CD14-positive monocyte (primary cell): ENCODE data around the gene NAP1L4. TPM values are rescaled to one million over a fixed set of nuclear protein-coding genes. Genes with fewer than 3 reads are reported as not detected.
A peak's percentile ranks its signal among the peaks of the same experiment; 100 is the strongest.

ENCODE experiments used
- DNase-seq, 3 donors: peaks; one replicate each; pipeline ENCODE4 v3.0.0-alpha.2; 2011 to 2022
- H2AFZ ChIP-seq: 2 replicates; pipeline ENCODE4 v1.6.0; 2012; ENCODE audit warnings: mild to moderate bottlenecking, low read depth, low read length, inconsistent platforms; ENCODE audit not compliant: insufficient read depth, poor library complexity, severe bottlenecking
- H3K27ac ChIP-seq, 2 donors: 1 replicate in 1 of 2; 2 replicates in 1 of 2; pipeline ENCODE4 v1.5.1; 2012 to 2013; ENCODE audit warnings: low read length in 2 of 2, control low read depth in 1 of 2, inconsistent platforms in 1 of 2, low read depth in 1 of 2, mild to moderate bottlenecking in 1 of 2
- H3K27me3 ChIP-seq, 2 donors: one replicate each; pipeline versions ENCODE4 v1.6.0 to v1.6.1; 2011 to 2013; ENCODE audit warnings: low read length in 2 of 2; ENCODE audit not compliant: control insufficient read depth in 2 of 2, insufficient read depth in 2 of 2
- H3K36me3 ChIP-seq, 2 donors: replicated peaks in 1 of 2; 1 replicate in 1 of 2; 2 replicates in 1 of 2; pipeline versions ENCODE4 v1.5.1 to v1.6.1; 2012 to 2013; ENCODE audit warnings: low read length in 2 of 2, control low read depth in 1 of 2, inconsistent platforms in 1 of 2, mild to moderate bottlenecking in 1 of 2; ENCODE audit not compliant: insufficient read depth in 2 of 2, control insufficient read depth in 1 of 2
- H3K4me1 ChIP-seq, 2 donors: 1 replicate in 1 of 2; 2 replicates in 1 of 2; pipeline versions ENCODE4 v1.5.1 to v1.6.1; 2012 to 2013; ENCODE audit warnings: low read length in 2 of 2, control low read depth in 1 of 2, inconsistent platforms in 1 of 2, mild to moderate bottlenecking in 1 of 2, moderate library complexity in 1 of 2; ENCODE audit not compliant: insufficient read depth in 2 of 2, control insufficient read depth in 1 of 2
- H3K4me2 ChIP-seq: replicated peaks from 2 replicates; pipeline ENCODE3; 2012; ENCODE audit warnings: low read length, moderate library complexity, mild to moderate bottlenecking; ENCODE audit not compliant: poor library complexity, severe bottlenecking; ENCODE audit errors: extremely low read depth
- H3K4me3 ChIP-seq, 3 experiments: fragments of 200-600 bp in 1 of 3; sonication (generic) in 1 of 3; replicated peaks in 1 of 3; 1 replicate in 2 of 3; 2 replicates in 1 of 3; pipeline ENCODE4 v1.5.1; 2011 to 2013; ENCODE audit warnings: low read length in 3 of 3, mild to moderate bottlenecking in 3 of 3, control low read depth in 2 of 3, low read depth in 2 of 3, inconsistent platforms in 1 of 3, moderate library complexity in 1 of 3
- H3K79me2 ChIP-seq: 2 replicates; pipeline ENCODE4 v1.6.0; 2012; ENCODE audit warnings: mild to moderate bottlenecking, control low read depth, inconsistent platforms, low read length, moderate library complexity; ENCODE audit not compliant: insufficient read depth
- H3K9ac ChIP-seq: 2 replicates; pipeline ENCODE4 v1.6.0; 2017; ENCODE audit warnings: low read length, mild to moderate bottlenecking; ENCODE audit not compliant: insufficient read depth, poor library complexity, severe bottlenecking
- H3K9me3 ChIP-seq, 2 donors: replicated peaks in 1 of 2; 1 replicate in 1 of 2; 2 replicates in 1 of 2; pipeline versions ENCODE4 v1.5.1 to v1.6.1; 2012 to 2013; ENCODE audit warnings: low read length in 2 of 2, control low read depth in 1 of 2; ENCODE audit not compliant: control insufficient read depth in 1 of 2, insufficient read depth in 1 of 2
- H4K20me1 ChIP-seq: 2 replicates; pipeline ENCODE4 v1.6.0; 2012; ENCODE audit warnings: mild to moderate bottlenecking, low read length, control low read depth, moderate library complexity; ENCODE audit not compliant: insufficient read depth
- H3K27ac Mint-ChIP-seq, 7 donors: one replicate each; pipeline ENCODE4 v1.8.0; 2020; ENCODE audit warnings: mild to moderate bottlenecking in 7 of 7, mixed read lengths in 7 of 7, moderate library complexity in 6 of 7, inconsistent platforms in 2 of 7
- H3K27me3 Mint-ChIP-seq, 3 donors: one replicate each; pipeline ENCODE4 v1.8.0; 2021 to 2022; ENCODE audit warnings: low read depth in 3 of 3, mild to moderate bottlenecking in 3 of 3, mixed read lengths in 3 of 3, moderate library complexity in 3 of 3, inconsistent platforms in 1 of 3
- H3K36me3 Mint-ChIP-seq, 2 donors: one replicate each; pipeline ENCODE4 v1.8.0; 2020; ENCODE audit warnings: mixed read lengths in 2 of 2, inconsistent platforms in 1 of 2, mild to moderate bottlenecking in 1 of 2
- H3K4me1 Mint-ChIP-seq: one replicate; pipeline ENCODE4 v1.8.0; 2020; ENCODE audit warnings: mild to moderate bottlenecking, mixed read lengths
- H3K4me3 Mint-ChIP-seq, 2 donors: one replicate each; pipeline ENCODE4 v1.8.0; 2020; ENCODE audit warnings: mild to moderate bottlenecking in 2 of 2, mixed read lengths in 2 of 2, moderate library complexity in 1 of 2
- H3K9me3 Mint-ChIP-seq, 7 donors: one replicate each; pipeline ENCODE4 v1.8.0; 2020 to 2022; ENCODE audit warnings: mixed read lengths in 7 of 7, mild to moderate bottlenecking in 6 of 7, moderate library complexity in 6 of 7, inconsistent platforms in 2 of 7
- CTCF ChIP-seq: fragments of 200-600 bp; IDR thresholded peaks from one replicate; pipeline ENCODE4 v1.8.0; 2022; ENCODE audit warnings: antibody characterized with exemption, mild to moderate bottlenecking
- WGBS: methylation state at CpG from one replicate; pipeline ENCODE4 v1.1.5; 2013; ENCODE audit warnings: missing lambda C conversion rate; ENCODE audit not compliant: insufficient coverage; 5-methylcytosine and 5-hydroxymethylcytosine counted together
- intact Hi-C, 2 donors: fragments of 100-400 bp; cut with micrococcal nuclease; formaldehyde crosslinking; loops; one replicate each; pipeline versions ENCODE4 v1.15.0 to v1.15.1; 2023
- polyA plus RNA-seq, 3 donors: library from polyadenylated mRNA; depleted of rRNA in 1 of 3; unstranded in 2 of 3; stranded (reverse) in 1 of 3; fragments of 300-500 nt in 2 of 3; fragments of >200 nt in 1 of 3; fragmentation: Illumina TruSeq in 2 of 3; gene quantifications; 1 replicate in 2 of 3; 2 replicates in 1 of 3; pipeline ENCODE4 v1.2.3, GENCODE V29; 2012 to 2021

Gene NAP1L4
- polyA plus RNA-seq, 3 donors = 42.1 to 44.9 (median 44.9) TPM

- H3K4me3 Mint-ChIP-seq = peak overlapping the region; percentile 87 to 92
- peaks cover 4 to 12% of the 10 kb centered on the region in 2 donors for H3K36me3 Mint-ChIP-seq
- H3K27ac ChIP-seq = peak overlapping the region; percentile 61 to 92
- peaks cover 0 to 14% (median 7%) of the 10 kb centered on the region in 7 donors for H3K9me3 Mint-ChIP-seq
- DNase-seq = peak; percentile 79 to 93 (median 87)
- peaks cover 32 to 57% (median 40%) of the 10 kb centered on the region in 3 donors for H3K27me3 Mint-ChIP-seq
- peak overlapping the region; percentile 38 to 73 (median 63) for H3K4me3 ChIP-seq
- peaks cover 8 to 32% of the 10 kb centered on the region in 2 donors for H3K27me3 ChIP-seq
- intact Hi-C loops = loop anchor here in 1 of 2 donors (2.0 kb wide), 1 partner anchor 31 kb away; no protein-coding TSS in a partner anchor
- H3K9ac ChIP-seq = peak overlapping the region; percentile 81
- no peak overlapping the region for H2AFZ ChIP-seq
- H3K36me3 ChIP-seq = no peaks in the 10 kb centered on the region
- peak overlapping the region; percentile 92 to 97 (median 96) for H3K27ac Mint-ChIP-seq
- no peak for TF ChIP-seq CTCF
- peaks cover 50 to 66% of the 10 kb centered on the region in 2 donors for H3K4me1 ChIP-seq
- H3K4me2 ChIP-seq = peak overlapping the region; percentile 85
- H3K4me1 Mint-ChIP-seq = peaks cover 41% of the 10 kb centered on the region
- peaks cover 2 to 14% of the 10 kb centered on the region in 2 donors for H3K9me3 ChIP-seq
- peaks cover 17% of the 10 kb centered on the region for H4K20me1 ChIP-seq
- WGBS = under 1% methylated on average over 48 of the region's 48 CpGs
- no peaks in the 10 kb centered on the region for H3K79me2 ChIP-seq
Measured at GRCh38 chr11:2929531-2929949, 62.6 kb downstream of the NAP1L4 start.

- H3K36me3 ChIP-seq = no peaks in the 10 kb centered on the region
- H3K36me3 Mint-ChIP-seq = peaks cover 4 to 12% of the 10 kb centered on the region in 2 donors
- DNase-seq = peak; percentile 70 to 85 (median 77)
- peaks cover 32 to 62% (median 39%) of the 10 kb centered on the region in 3 donors for H3K27me3 Mint-ChIP-seq
- peaks cover 0 to 14% (median 7%) of the 10 kb centered on the region in 7 donors for H3K9me3 Mint-ChIP-seq
- no peak for TF ChIP-seq CTCF
- intact Hi-C loops = loop anchor here in 1 of 2 donors (2.0 kb wide), 1 partner anchor 30 kb away; no protein-coding TSS in a partner anchor
- peaks cover 8 to 32% of the 10 kb centered on the region in 2 donors for H3K27me3 ChIP-seq
- peak within 1 kb of the TSS; percentile 85 for H3K4me2 ChIP-seq
- peaks cover 17% of the 10 kb centered on the region for H4K20me1 ChIP-seq
- peaks cover 39% of the 10 kb centered on the region for H3K4me1 Mint-ChIP-seq
- H3K79me2 ChIP-seq = no peaks in the 10 kb centered on the region
- peaks cover 2 to 14% of the 10 kb centered on the region in 2 donors for H3K9me3 ChIP-seq
- peak within 1 kb of the TSS; percentile 89 to 92 for H3K4me3 Mint-ChIP-seq
- peak within 1 kb of the TSS; percentile 61 to 92 for H3K27ac ChIP-seq
- under 1% methylated on average over 96 of the region's 113 CpGs for WGBS
- peak within 1 kb of the TSS; percentile 81 for H3K9ac ChIP-seq
- H3K4me1 ChIP-seq = peaks cover 48 to 63% of the 10 kb centered on the region in 2 donors
- H3K27ac Mint-ChIP-seq = peak within 1 kb of the TSS; percentile 92 to 97 (median 96)
- peak within 1 kb of the TSS; percentile 50 to 76 (median 63) for H3K4me3 ChIP-seq
- peak within 1 kb of the TSS; percentile 59 for H2AFZ ChIP-seq
Measured at GRCh38 chr11:2928605-2929530, 63.3 kb downstream of the NAP1L4 start, which contains the start of gene PHLDA2. Gene PHLDA2 (minus strand): TSS chr11:2929420. CDS start chr11:2929364, 56 bp downstream.
